Ectodermal cell (in vitro differentiated cells): Measurements from ENCODE around the gene GJD3.

Experiments
- H3K27ac ChIP-seq: 2 replicates; pipeline ENCODE4 v1.7.0; 2013; ENCODE audit warnings: mild to moderate bottlenecking, low read depth, low read length; ENCODE audit not compliant: insufficient read depth, poor library complexity, severe bottlenecking
- H3K27me3 ChIP-seq: 2 replicates; pipeline ENCODE4 v1.7.0; 2013; ENCODE audit warnings: mild to moderate bottlenecking, low read length; ENCODE audit not compliant: insufficient read depth, control insufficient read depth, poor library complexity, severe bottlenecking
- H3K36me3 ChIP-seq: one replicate; pipeline ENCODE4 v1.7.0; 2013; ENCODE audit warnings: low read length; ENCODE audit not compliant: control insufficient read depth, insufficient read depth
- H3K4me1 ChIP-seq: one replicate; pipeline ENCODE4 v1.7.0; 2013; ENCODE audit warnings: low read length; ENCODE audit not compliant: control insufficient read depth, insufficient read depth
- H3K4me3 ChIP-seq: 2 replicates; pipeline ENCODE4 v1.7.0; 2013; ENCODE audit warnings: low read depth, low read length, control low read depth; ENCODE audit not compliant: insufficient read depth
- H3K9me3 ChIP-seq: 2 replicates; pipeline ENCODE4 v1.7.0; 2013; ENCODE audit warnings: mild to moderate bottlenecking, low read length, moderate library complexity; ENCODE audit not compliant: control insufficient read depth
- WGBS, 2 experiments: methylation state at CpG; one replicate each; pipeline ENCODE4 v1.1.7; 2013; ENCODE audit warnings: missing lambda C conversion rate in 2 of 2; 5-methylcytosine and 5-hydroxymethylcytosine counted together

The GJD3 gene

DNA sequence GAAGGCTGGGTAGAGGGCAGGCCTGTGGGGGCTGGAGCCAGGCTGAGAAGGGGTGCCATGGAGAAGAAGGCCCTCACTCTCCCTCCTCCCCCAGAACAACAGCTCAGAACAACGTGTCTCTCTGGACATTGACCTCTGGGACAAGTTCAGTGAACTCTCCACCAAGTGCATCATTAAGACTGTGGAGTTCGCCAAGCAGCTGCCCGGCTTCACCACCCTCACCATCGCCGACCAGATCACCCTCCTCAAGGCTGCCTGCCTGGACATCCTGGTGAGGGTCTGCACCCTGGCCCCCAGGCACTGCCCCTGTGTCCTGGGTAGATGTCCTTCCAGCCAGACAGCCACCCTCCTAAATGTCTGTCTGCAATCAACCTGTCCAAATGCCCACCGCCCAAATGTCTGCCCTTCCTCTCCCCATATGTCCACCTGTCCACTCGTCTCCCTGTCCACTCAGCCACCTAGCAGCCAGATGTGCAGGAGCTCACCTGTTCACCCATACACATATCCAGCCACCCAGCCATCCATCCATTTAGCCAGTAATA, 12.2 kb downstream of the GJD3 start:
- H3K4me1 ChIP-seq, result peaks cover 49% of the 10 kb centered on the region
- no peaks in the 10 kb centered on the region for H3K9me3 ChIP-seq
- no peak overlapping the region for H3K27ac ChIP-seq
- 94% methylated on average over 7 of the region's 7 CpGs for WGBS, 2 experiments
- no peaks in the 10 kb centered on the region for H3K36me3 ChIP-seq
- H3K27me3 ChIP-seq, result peaks cover 3% of the 10 kb centered on the region
- no peak overlapping the region for H3K4me3 ChIP-seq

DNA sequence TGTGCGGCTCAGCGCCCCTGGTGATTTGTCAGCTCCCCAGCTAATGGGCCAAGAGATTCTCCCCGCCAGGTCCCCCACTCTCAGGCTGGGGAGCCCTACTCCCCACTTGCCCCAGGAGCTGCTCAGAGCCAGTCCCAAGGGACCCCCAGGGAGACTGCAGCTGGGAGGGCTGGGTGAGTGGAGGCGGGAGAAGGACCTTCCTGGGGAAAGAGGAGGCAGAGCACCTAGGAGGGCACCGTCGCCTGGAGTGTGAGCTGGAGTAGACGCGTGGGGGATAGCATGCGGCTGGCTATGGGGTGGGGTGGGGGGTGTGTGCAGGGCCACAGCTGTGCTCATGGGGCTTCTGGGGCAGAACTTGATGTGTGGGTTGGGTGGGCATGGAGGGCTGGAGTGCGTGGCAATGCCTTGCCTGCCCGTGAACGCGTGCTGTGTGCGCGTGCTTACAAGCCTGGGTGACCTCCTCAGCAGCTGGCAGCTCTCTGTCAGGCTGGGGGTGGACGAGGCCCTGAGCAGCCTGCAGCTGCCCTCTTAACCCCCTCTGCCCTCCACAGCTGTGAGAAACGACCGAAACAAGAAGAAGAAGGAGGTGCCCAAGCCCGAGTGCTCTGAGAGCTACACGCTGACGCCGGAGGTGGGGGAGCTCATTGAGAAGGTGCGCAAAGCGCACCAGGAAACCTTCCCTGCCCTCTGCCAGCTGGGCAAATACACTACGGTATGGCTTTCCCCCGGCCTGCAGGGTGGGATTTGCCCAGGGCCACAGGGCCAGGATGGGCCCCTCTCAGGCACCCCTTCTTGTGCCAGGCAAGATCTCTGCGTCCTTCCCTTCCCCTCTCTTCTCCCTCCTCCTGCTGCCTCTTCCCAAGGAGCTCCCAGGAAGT, 12.9 kb downstream of the GJD3 start:
- Histone ChIP-seq H3K9me3 (no peaks in the 10 kb centered on the region), H3K27me3 (peaks cover 7% of the 10 kb centered on the region), H3K36me3 (no peaks in the 10 kb centered on the region), H3K4me3 (no peak overlapping the region), H3K4me1 (peaks cover 56% of the 10 kb centered on the region), H3K27ac (peak overlapping the region; percentile 79)
- WGBS, 2 experiments, result 73% methylated on average over 27 of the region's 27 CpGs

- peak overlapping the region; percentile 79 for H3K27ac ChIP-seq
- H3K4me3 ChIP-seq, result no peak overlapping the region
- 12 to 17% methylated on average over 15 to 17 of the region's 17 CpGs for WGBS, 2 experiments
- H3K4me1 ChIP-seq, result peaks cover 64% of the 10 kb centered on the region
- peaks cover 15% of the 10 kb centered on the region for H3K27me3 ChIP-seq
- no peaks in the 10 kb centered on the region for H3K9me3 ChIP-seq
- no peaks in the 10 kb centered on the region for H3K36me3 ChIP-seq
Measured at GRCh38 chr17:40350689-40351358, 13.7 kb downstream of the GJD3 start.

DNA sequence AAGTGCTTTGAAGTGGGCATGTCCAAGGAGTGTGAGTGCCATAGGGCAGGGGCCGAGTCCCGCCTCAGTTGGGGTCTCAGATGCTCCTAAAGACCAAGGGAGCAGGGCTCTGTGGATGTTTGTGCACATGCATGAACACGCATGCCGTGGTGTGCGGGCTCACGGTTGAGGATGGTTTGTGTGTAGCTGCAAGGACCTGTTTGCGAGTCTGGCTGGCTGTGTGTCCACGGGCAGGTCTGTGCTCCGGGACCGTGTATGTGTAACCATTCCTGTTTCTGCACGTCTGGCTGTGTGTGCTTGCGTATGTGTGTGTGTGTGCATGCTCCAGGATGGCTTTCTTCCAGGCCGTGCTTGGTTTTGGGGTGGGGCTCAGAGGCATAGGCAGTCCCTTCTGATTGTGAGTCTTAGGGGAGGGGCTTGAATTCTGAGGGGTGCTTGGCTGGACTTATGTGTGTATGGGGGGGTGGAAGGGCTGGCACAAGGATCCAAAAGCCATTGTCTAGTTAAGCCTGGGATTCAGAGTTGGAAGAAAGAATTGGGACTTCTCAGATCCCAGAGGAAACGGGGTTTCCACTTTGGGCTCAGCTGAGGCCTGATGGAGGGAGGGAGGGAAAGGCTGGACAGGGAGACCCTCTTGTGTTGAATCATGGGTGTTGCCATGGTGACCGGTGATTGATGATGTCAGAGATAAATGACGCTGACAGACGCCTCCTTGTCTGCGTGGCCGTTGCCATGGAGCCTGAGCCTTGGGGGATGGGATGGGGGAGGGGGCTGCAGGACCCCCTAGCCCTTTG, 14.4 kb downstream of the GJD3 start:
- Histone ChIP-seq H3K4me3 (no peak overlapping the region), H3K9me3 (no peaks in the 10 kb centered on the region), H3K36me3 (no peaks in the 10 kb centered on the region), H3K27me3 (peaks cover 22% of the 10 kb centered on the region), H3K4me1 (peaks cover 69% of the 10 kb centered on the region), H3K27ac (peak overlapping the region; percentile 79)
- 68 to 75% methylated on average over 19 of the region's 19 CpGs for WGBS, 2 experiments

DNA sequence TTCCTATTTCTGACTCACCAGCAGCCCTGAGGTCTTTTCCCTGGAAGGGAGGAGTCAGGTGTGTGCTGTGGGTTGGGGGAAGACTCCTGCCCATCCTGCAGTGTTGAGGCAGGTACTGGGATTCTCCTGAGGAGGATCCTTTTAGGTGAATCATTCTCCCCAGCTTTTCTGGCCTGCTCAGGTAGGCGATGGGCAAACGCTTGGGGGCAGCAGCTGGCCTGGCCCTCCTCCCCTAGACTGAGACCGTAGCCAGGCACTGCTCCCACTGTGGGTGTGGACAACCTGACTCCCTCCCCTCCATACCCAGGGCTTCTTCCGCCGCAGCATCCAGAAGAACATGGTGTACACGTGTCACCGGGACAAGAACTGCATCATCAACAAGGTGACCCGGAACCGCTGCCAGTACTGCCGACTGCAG, 15.1 kb downstream of the GJD3 start:
- no peaks in the 10 kb centered on the region for H3K9me3 ChIP-seq
- H3K4me3 ChIP-seq, result no peak overlapping the region
- H3K4me1 ChIP-seq, result peaks cover 74% of the 10 kb centered on the region
- H3K36me3 ChIP-seq, result no peaks in the 10 kb centered on the region
- no peak overlapping the region for H3K27ac ChIP-seq
- peaks cover 28% of the 10 kb centered on the region for H3K27me3 ChIP-seq
- 92 to 94% methylated on average over 10 of the region's 10 CpGs for WGBS, 2 experiments

- Histone ChIP-seq H3K4me3 (no peak overlapping the region), H3K27ac (no peak overlapping the region), H3K9me3 (no peaks in the 10 kb centered on the region), H3K36me3 (no peaks in the 10 kb centered on the region), H3K4me1 (peaks cover 81% of the 10 kb centered on the region), H3K27me3 (peaks cover 35% of the 10 kb centered on the region)
- 90 to 91% methylated on average over 17 of the region's 17 CpGs for WGBS, 2 experiments
Measured at GRCh38 chr17:40348562-40349476, 15.7 kb downstream of the GJD3 start.

DNA sequence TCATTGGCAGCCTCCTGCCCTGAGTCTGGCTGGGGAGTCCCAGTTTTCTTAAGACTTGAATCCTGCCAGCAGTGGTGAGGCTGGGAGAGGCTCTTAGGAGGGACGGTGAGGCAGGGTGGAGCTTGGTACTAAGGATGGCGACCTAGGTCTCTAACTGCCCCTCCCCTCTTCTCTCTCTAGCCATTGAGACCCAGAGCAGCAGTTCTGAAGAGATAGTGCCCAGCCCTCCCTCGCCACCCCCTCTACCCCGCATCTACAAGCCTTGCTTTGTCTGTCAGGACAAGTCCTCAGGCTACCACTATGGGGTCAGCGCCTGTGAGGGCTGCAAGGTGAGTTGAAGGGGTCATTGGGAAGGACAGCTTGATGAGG, 16.4 kb downstream of the GJD3 start:
- Histone ChIP-seq H3K27ac (no peak overlapping the region), H3K36me3 (no peaks in the 10 kb centered on the region), H3K27me3 (peaks cover 42% of the 10 kb centered on the region), H3K9me3 (no peaks in the 10 kb centered on the region), H3K4me1 (peaks cover 88% of the 10 kb centered on the region), H3K4me3 (no peak overlapping the region)
- WGBS, 2 experiments, result 17 to 20% methylated on average over 5 of the region's 5 CpGs

GRCh38 chr17:40347319-40348135, 17.0 kb downstream of the GJD3 start:
- Histone ChIP-seq H3K36me3 (no peaks in the 10 kb centered on the region), H3K9me3 (no peaks in the 10 kb centered on the region), H3K27ac (no peak overlapping the region), H3K27me3 (peaks cover 48% of the 10 kb centered on the region), H3K4me3 (no peak overlapping the region), H3K4me1 (peaks cover 94% of the 10 kb centered on the region)
- 28 to 33% methylated on average over 8 of the region's 9 CpGs for WGBS, 2 experiments

DNA sequence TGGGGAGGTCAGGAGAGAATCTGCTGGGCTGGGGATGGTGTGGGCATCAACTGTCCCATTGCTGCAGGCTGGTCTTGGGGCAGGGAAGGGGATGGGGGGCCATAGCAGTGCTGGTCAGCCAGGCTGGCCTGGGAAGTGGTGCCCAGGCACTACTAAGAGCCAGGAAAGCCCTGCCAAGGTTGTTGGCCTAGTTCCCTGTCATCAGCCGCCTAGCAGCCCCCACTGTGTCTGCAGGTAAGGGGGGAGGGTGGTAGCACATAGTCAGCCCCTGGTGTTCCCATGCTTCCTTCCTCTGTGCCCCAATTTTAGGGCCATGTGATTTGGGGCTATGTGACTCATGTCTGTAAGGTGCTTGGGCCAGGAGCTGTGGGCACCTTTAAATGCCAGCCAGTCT, 17.8 kb downstream of the GJD3 start:
- Histone ChIP-seq H3K9me3 (no peaks in the 10 kb centered on the region), H3K27me3 (peaks cover 55% of the 10 kb centered on the region), H3K36me3 (no peaks in the 10 kb centered on the region), H3K27ac (no peak overlapping the region), H3K4me3 (no peak overlapping the region), H3K4me1 (peaks cover 90% of the 10 kb centered on the region)
- 71 to 82% methylated on average over 1 of the region's 1 CpG for WGBS, 2 experiments
